Stomach (tissue), 9 donors: Measurements from ENCODE around the gene CIAO2A. TPM values are rescaled to one million over a fixed set of nuclear protein-coding genes. Genes with fewer than 3 reads are reported as not detected.

Experiments
- DNase-seq, 2 donors: peaks; one replicate each; pipeline versions ENCODE4 v3.0.0 to v3.0.0-alpha.2; 2013 to 2019
- H3K27ac ChIP-seq, 5 donors: fragments of 200-600 bp in 4 of 5; sonication (generic) in 4 of 5; one replicate each; pipeline ENCODE4 v1.5.1; 2013 to 2019; ENCODE audit warnings: mild to moderate bottlenecking in 1 of 5, moderate library complexity in 1 of 5
- H3K27me3 ChIP-seq, 3 donors: fragments of 200-600 bp; sonication (generic); one replicate each; pipeline ENCODE4 v1.5.1; 2017 to 2019; ENCODE audit warnings: mixed run types in 1 of 3
- H3K36me3 ChIP-seq, 4 donors: fragments of 200-600 bp; sonication (generic); 1 replicate in 3 of 4; 2 replicates in 1 of 4; pipeline ENCODE4 v1.5.1; 2016 to 2019
- H3K4me1 ChIP-seq, 4 donors: fragments of 200-600 bp; sonication (generic); one replicate each; pipeline ENCODE4 v1.5.1; 2016 to 2019
- H3K4me3 ChIP-seq, 4 donors: fragments of 200-600 bp; sonication (generic) in 3 of 4; one replicate each; pipeline ENCODE4 v1.5.1; 2016 to 2019; ENCODE audit warnings: mild to moderate bottlenecking in 1 of 4
- H3K9me3 ChIP-seq, 4 donors: fragments of 200-600 bp; sonication (generic); one replicate each; pipeline ENCODE4 v1.5.1; 2016 to 2019
- CTCF ChIP-seq, 7 experiments: fragments of 450-650 bp in 4 of 7; fragments of 200-600 bp in 3 of 7; sonication (generic) in 3 of 7; IDR thresholded peaks; one replicate each; pipeline ENCODE4 v1.5.1; 2016 to 2019; ENCODE audit warnings: antibody characterized with exemption in 7 of 7, control low read depth in 2 of 7, mild to moderate bottlenecking in 1 of 7
- EP300 ChIP-seq: sonication (generic); formaldehyde crosslinking; IDR thresholded peaks from one replicate; pipeline ENCODE4 v1.6.1; 2017; ENCODE audit warnings: antibody characterized with exemption
- POLR2A ChIP-seq, 4 donors: fragments of 450-650 bp; IDR thresholded peaks; one replicate each; pipeline ENCODE4 v1.6.1; 2016; ENCODE audit warnings: antibody characterized with exemption in 4 of 4, control low read depth in 2 of 4, mild to moderate bottlenecking in 1 of 4, moderate library complexity in 1 of 4
- POLR2AphosphoS5 ChIP-seq, 3 donors: sonication (generic); formaldehyde crosslinking; IDR thresholded peaks; one replicate each; pipeline ENCODE4 v1.6.1; 2016; ENCODE audit warnings: antibody characterized with exemption in 3 of 3
- WGBS, 5 donors: extraction: QIAGEN DNeasy Blood & Tissue Kit in 3 of 5; methylation state at CpG; one replicate each; pipeline versions ENCODE4 v1.1.5 to v1.1.7; 2013 to 2018; 5-methylcytosine and 5-hydroxymethylcytosine counted together
- intact Hi-C: fragments of 100-400 bp; cut with DNase I; formaldehyde crosslinking; loops from one replicate; pipeline ENCODE4 v1.15.1; 2023; ENCODE audit warnings: low total_unique reads
- polyA plus RNA-seq, 3 donors: library from polyadenylated mRNA; stranded (reverse); fragments of 200-250 nt; gene quantifications; one replicate each; pipeline ENCODE4 v1.2.3, GENCODE V29; 2013
- total RNA-seq, 5 donors: library from RNA; depleted of rRNA; stranded (reverse); fragments of >200 nt; gene quantifications; one replicate each; pipeline versions ENCODE4 v1.1.0 to v1.2.3, GENCODE V29; 2014 to 2016
- donor health status: healthy with polysubstance abuse.
- donor health status: Bipolar disorder and iron deficiency.
- donor health status: healthy.

CIAO2A gene
- total and polyA plus RNA-seq, 8 donors = 27.2 to 425 (median 131) TPM

DNA sequence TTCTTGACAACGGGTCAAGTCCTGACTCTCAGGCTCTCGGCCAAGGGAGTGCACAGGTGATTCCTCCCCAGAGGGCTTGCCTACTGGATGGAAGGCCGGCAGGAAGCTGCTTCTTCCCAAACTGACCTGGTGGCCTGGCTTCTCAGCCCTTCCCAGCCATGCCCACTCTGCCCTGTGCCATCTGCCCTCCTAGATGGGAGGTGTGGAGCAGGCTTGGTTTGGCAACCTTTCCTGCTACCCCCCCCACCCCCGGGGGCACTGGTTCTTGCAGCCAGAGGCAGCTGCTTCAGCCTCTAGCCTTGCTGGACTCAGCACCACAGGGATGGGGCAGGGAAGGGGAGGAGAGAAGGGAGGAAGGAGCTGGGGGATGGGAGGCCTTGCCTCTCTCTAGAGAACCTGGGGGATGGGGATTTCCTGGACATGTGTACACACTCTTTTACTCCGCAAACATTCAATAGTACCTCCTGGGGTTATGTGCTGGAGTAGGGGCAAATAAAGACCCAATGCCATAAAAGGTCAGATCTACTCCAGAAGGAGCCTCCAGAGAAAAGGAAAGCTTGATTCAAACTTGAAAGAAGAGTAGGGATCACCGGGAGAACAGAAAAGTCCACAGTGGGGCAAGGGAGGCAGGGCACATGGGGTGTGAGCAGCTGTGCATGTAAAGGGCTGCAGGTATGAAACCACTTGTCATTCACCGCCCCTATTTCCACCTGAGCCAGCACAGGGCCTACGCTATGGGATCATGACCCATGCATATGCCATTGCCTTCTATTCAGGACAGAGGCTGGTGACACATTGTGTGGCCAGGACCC, 43.2 kb downstream of the CIAO2A start:
- no peak for DNase-seq
- TF ChIP-seq CTCF (IDR thresholded peaks at IDR 0.05) (no peak), POLR2A (IDR thresholded peaks at IDR 0.05) (no peak), EP300 (no peak), POLR2AphosphoS5 (IDR thresholded peaks at IDR 0.05) (no peak)

DNA sequence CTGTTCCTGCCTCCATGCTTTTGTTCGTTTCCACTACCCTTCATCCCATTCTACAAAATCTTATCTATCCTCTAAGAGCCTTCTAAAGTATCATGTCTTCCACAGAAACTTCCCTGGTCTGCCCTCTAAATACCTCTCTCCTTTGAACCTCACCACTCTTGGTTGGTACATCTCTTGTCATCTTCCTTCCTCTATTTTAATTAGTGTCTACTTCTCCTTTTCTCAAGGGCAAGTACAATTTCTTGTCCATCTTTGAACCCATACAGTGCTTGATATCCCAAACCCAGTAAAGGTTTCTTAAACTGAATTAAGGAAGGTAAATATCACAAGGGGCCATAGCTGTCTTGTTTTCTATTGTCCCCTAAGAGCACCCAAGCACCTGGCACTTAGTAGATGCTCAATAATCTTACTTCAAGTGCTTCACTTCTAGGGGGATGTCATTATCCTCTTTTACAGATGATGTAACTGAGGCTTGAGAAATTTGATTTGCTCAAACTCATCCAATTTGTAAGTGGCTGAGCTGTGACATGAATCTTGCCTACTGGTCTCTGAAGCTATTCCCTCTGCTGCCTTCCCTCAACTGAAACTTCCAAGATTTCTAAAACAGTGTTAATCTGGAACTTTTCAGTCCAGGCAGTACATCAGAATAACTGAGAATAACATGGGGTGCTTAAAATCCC, 44.7 kb downstream of the CIAO2A start:
- H3K27me3 ChIP-seq = peaks cover 0 to 5% (median 0%) of the 10 kb centered on the region in 3 donors
- DNase-seq = no peak
- H3K9me3 ChIP-seq = no peaks in the 10 kb centered on the region
- TF ChIP-seq EP300 (no peak), CTCF (IDR thresholded peaks at IDR 0.05) (no peak), POLR2A (IDR thresholded peaks at IDR 0.05) (no peak), POLR2AphosphoS5 (IDR thresholded peaks at IDR 0.05) (no peak)
- peaks cover 21 to 52% (median 24%) of the 10 kb centered on the region in 4 donors for H3K4me1 ChIP-seq
- intact Hi-C loops = loop anchor here (5.0 kb wide), 1 partner anchor 102 kb away; no protein-coding TSS in a partner anchor
- H3K4me3 ChIP-seq = no peak overlapping the region
- no peaks in the 10 kb centered on the region for H3K36me3 ChIP-seq
- no peak overlapping the region for H3K27ac ChIP-seq
- 68 to 89% (median 85%) methylated on average over 1 of the region's 1 CpG for WGBS, 5 donors

More for the DNA sequence above, 43.2 kb downstream of the CIAO2A start:
- intact Hi-C loops = no loop called here
- Histone ChIP-seq H3K36me3 (no peaks in the 10 kb centered on the region), H3K4me3 (no peak overlapping the region), H3K27me3 (peaks cover 0 to 5% (median 0%) of the 10 kb centered on the region in 3 donors), H3K9me3 (no peaks in the 10 kb centered on the region), H3K27ac (no peak overlapping the region), H3K4me1 (peaks cover 12 to 39% (median 18%) of the 10 kb centered on the region in 4 donors)
- 51 to 61% (median 54%) methylated on average over 7 to 8 of the region's 8 CpGs for WGBS, 5 donors

- Histone ChIP-seq H3K4me1 (peaks cover 21 to 52% (median 24%) of the 10 kb centered on the region in 4 donors), H3K4me3 (peak within 1 kb of the TSS; percentile 57 to 78 (median 62)), H3K36me3 (no peaks in the 10 kb centered on the region), H3K27ac (peak within 1 kb of the TSS; percentile 16 to 83 (median 68)), H3K9me3 (no peaks in the 10 kb centered on the region), H3K27me3 (peaks cover 0 to 5% (median 0%) of the 10 kb centered on the region in 3 donors)
- WGBS, 5 donors = 8 to 19% (median 13%) methylated on average over 22 to 46 of the region's 50 CpGs
- peak; percentile 85 to 89 for DNase-seq
- TF ChIP-seq CTCF (IDR thresholded peaks at IDR 0.05) (peak in 5 of 7 experiments; percentile 41 to 90 (median 69)), POLR2AphosphoS5 (IDR thresholded peaks at IDR 0.05) (no peak)
- intact Hi-C loops = loop anchor here (5.0 kb wide), 1 partner anchor 99 kb away; no protein-coding TSS in a partner anchor
Measured at GRCh38 chr15:64046421-64047153, 47.1 kb downstream of the CIAO2A start, which contains the start of gene DAPK2. Gene DAPK2 (minus strand): TSS chr15:64046485. CDS start chr15:64040261, 6,224 bp downstream.
